HG03039 (cell line): ENCODE results near the gene HOXB7.

ENCODE experiments used
- ATAC-seq: cut with Tn5 transposase; IDR thresholded peaks from one replicate; pipeline ENCODE4 v1.9.1; 2021; ENCODE audit warnings: mild to moderate bottlenecking, moderate library complexity; ENCODE audit not compliant: unreplicated experiment

HOXB7 gene

GRCh38 chr17:48637323-48638260 lies 26.8 kb upstream of the HOXB7 start:
- no peak for ATAC-seq

- no peak for ATAC-seq
Observed at GRCh38 chr17:48636177-48637018, 25.6 kb upstream of the HOXB7 start.

GRCh38 chr17:48634493-48635208 lies 23.8 kb upstream of the HOXB7 start:
- ATAC-seq, result no peak

GRCh38 chr17:48633266-48633677 lies 22.5 kb upstream of the HOXB7 start:
- ATAC-seq, result no peak

GRCh38 chr17:48632579-48633265 lies 21.9 kb upstream of the HOXB7 start:
- no peak for ATAC-seq

GRCh38 chr17:48631693-48632578 lies 21.1 kb upstream of the HOXB7 start:
- ATAC-seq, result no peak

- no peak for ATAC-seq
Observed at GRCh38 chr17:48630925-48631692, 20.3 kb upstream of the HOXB7 start.

GRCh38 chr17:48630009-48630924 lies 19.4 kb upstream of the HOXB7 start:
- no peak for ATAC-seq

- ATAC-seq, result no peak
Observed at GRCh38 chr17:48629411-48629759, 18.6 kb upstream of the HOXB7 start.

- no peak for ATAC-seq
Observed at GRCh38 chr17:48628649-48629410, 18.0 kb upstream of the HOXB7 start.

- no peak for ATAC-seq
Observed at GRCh38 chr17:48627623-48628521, 17.1 kb upstream of the HOXB7 start.

- ATAC-seq, result no peak
Observed at GRCh38 chr17:48627118-48627597, 16.3 kb upstream of the HOXB7 start.

- ATAC-seq, result no peak
Observed at GRCh38 chr17:48626245-48627117, 15.7 kb upstream of the HOXB7 start, which contains the start of gene HOXB9. Gene HOXB9 (minus strand): TSS chr17:48626358. CDS start chr17:48626269, 89 bp downstream.

- ATAC-seq, result no peak
Observed at GRCh38 chr17:48625495-48626244, 14.9 kb upstream of the HOXB7 start.
